Hepatocyte (in vitro differentiated cells): ENCODE results near the gene COL28A1.

Experiments
- CTCF ChIP-seq: fragments of 200-600 bp; sonication (generic); IDR thresholded peaks from 2 replicates; pipeline ENCODE4 v1.5.1; 2016; ENCODE audit warnings: antibody characterized with exemption, mild to moderate bottlenecking; ENCODE audit not compliant: poor library complexity
- EZH2phosphoT487 ChIP-seq: fragments of 200-600 bp; sonication (generic); IDR thresholded peaks from one replicate; pipeline ENCODE4 v1.6.1; 2018; ENCODE audit warnings: antibody characterized with exemption, mild to moderate bottlenecking, low read depth, moderate library complexity; ENCODE audit not compliant: unreplicated experiment, severe bottlenecking

GRCh38 chr7:7548407-7548806, 12.7 kb upstream of the COL28A1 start:
- TF ChIP-seq CTCF: no peak
- TF ChIP-seq EZH2phosphoT487: no peak
